COLO668 (cell line): Measurements from ENCODE around the gene SNRNP200.
"Not testable (repeated sequence)": the region's sequence is repeated elsewhere in the genome, so short reads cannot be mapped to it uniquely, and the experiment has no call there.

Experiments
- DNase-seq: peaks from one replicate; lab custom pipeline; 2025; ENCODE audit not compliant: unreplicated experiment; lab: John Stamatoyannopoulos, UW

SNRNP200 gene

DNA sequence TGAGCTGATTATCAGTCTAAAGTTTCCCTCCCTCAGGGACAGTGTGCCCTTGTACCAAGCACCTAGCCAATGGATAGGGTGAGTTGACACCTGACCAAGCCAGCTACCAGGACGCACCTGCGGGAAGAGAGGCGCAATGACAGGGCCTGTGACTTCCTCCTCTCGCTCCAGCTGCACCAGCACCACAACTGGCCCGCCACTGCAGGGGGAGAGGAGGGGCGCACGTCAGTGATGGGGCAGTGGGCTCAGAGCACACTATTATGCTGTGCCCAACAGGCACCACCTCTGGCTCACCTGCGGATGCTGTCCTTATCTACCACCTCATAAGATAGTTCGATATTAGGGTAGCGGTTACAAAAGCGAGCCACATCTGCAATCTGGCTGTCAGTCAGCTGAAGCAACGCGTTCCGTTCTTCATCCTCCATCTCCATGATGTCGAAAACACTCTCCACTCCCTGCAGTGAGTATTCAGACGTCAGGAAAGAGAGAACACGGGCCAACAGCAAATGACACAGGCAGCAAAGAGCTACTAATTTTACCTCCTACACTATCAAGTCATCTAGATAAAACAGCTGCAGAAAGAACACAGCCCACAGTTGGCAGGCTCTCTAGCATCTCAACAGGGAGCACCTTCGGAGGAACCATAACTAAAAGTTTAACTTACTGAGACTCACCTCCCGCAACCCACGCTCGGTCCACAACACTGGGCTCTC is 28.4 kb downstream of the SNRNP200 start:
- no peak for DNase-seq

DNA sequence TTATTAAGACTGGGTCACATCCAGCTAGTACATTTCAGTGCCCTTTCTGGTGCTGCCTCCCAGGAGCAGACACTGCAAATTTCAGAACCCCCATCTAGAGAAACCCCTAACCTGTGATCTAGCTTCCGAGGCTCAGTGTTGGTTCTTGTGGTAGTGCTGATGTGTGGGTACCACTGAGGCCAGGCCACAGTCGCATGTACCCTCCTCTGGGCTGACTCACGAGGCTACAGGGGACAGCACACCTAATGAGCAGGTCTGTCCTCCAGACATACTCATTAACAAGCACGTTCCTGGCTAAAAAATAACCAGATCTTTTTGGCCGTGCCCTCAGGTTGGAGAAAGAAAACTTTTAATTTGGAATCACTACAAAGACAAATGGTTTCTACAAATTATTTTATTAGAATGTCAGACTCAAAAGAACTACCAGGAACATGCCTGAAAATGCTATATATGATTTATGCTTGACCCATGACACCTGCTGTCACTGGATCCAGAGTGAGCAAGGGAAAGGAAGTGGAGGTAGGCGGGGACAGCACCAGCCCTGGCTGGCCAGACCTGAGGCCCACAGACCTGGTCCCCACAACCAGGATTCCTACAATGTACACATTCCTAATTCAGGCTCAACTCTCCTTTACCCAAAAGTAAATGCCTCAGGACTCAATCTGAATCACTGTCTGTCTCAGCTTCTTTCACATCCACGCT is 30.8 kb downstream of the SNRNP200 start:
- no peak for DNase-seq

DNA sequence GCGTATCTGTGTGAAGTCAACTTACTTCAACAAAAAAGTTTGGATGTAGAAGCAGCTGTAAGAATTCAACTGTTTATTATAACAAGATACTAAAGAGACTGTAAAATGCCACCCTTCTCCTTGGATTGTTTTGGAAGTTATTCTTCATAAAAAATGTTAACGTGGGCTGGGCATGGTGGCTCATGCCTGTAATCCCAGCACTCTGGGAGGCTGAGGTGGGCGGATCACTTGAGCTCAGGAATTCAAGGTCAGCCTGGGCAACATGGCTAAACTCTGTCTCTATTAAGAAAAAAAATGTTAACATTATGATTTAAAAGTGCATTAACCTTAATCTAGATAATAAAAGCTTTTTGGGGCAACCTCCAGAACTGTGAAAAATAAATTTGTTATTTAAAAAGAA is 31.6 kb downstream of the SNRNP200 start:
- DNase-seq, result no peak

DNA sequence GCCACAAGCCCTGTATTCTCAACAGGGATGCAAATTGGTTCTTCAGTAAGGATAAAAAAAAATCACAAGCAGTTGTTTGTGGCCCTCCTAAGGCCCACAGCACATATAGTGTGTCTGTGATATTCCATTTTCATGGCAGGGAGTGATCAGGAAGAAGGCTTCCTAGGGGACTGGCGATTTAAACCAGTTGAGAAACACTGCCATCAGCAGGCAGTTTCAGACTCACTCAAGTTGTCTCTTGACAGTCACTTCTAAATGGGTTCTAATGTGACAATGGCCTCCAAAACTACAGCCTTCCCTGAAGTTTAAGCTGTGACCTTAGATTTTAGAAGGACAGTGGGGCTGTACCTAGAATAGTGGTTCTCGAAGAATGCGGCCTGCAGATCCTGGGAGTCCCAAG is 33.4 kb downstream of the SNRNP200 start:
- no peak for DNase-seq

GRCh38 chr2:96267159-96267971 is 38.0 kb downstream of the SNRNP200 start:
- peak; percentile 46 for DNase-seq

GRCh38 chr2:96265840-96266679 is 39.3 kb downstream of the SNRNP200 start, which contains the start of the genes CIAO1 and TMEM127:
Gene CIAO1 (plus strand): TSS chr2:96266225. CDS start chr2:96266351, 126 bp downstream.
Gene TMEM127 (minus strand): TSS chr2:96265997. CDS start chr2:96265381, 616 bp downstream.
- DNase-seq, result peak; percentile 98

DNA sequence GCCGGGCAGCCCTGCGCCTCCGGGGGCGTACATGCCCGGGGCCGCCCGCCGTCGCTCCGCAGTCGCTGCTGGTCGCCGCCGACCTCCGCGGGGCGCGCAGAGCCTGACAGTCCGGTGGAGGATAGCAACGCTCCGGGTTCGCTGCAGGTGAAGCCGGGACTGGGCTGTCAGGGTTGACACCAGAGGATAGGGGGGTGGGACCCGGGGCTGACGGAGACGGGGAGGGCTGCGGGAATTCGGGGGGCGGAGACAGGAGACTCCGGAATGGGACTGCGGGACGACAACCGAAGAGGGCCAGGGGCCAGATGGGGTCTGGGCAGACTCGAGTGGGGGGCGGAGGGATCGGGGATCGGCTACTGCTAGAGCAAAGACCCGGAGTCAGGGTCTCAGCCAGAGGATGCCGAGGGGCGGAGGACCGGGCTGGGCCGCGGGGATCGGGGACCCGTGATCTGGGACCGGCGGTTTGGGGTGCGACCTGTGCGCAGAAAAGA is 40.0 kb downstream of the SNRNP200 start:
- peak; percentile 47 for DNase-seq

DNA sequence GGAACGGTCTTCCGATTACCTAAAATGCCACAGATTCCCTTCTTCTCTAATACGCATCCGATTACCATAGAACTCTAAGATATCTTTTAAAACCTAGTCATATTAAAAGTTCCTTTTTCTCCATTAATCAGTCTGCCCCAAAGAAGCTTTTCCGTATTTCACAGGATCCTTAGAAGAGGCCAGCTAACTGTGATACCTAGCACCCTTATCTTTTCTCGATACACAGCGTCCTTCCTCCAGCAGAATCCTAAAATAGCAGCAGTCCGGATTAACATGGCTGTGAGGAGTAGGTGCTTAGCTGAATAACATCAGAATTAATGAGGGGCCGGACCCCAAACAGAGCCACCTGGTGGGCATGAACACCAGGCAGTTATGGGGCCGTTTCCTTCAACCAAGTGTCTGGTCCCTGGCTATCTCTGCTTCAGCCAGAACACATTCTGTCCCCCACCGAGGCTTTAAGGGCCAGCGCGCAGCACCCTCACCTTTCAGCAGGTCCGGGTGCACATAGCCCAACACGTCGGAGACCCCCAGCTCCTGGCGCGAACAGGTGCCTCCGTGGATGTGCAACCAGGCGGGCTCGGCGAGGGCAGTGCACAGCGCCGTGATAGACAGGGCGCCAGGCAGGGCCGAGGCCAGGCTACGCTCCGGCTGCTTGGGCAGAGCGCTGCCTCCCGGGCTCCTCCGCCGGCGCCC is 40.5 kb downstream of the SNRNP200 start:
- DNase-seq, result peak; percentile 47

DNA sequence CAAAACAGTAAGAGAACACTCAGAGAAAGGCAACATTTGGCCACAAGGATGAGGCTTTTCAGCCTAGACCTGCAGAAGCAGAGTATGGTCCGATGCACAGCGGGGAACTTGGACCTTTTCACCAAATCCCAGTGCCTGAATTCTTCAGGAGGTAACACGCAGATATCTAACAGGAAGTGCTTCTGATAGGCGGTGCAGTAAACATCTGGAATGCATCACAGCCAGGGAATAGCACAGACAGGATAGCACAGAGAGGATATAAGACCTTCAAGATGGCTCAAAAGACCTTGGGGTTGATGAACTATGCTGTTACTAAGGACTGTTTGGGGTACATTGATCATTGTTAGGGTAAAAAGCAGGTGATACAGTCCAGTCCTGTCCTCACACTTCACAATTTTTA is 41.3 kb downstream of the SNRNP200 start:
- no peak for DNase-seq

DNA sequence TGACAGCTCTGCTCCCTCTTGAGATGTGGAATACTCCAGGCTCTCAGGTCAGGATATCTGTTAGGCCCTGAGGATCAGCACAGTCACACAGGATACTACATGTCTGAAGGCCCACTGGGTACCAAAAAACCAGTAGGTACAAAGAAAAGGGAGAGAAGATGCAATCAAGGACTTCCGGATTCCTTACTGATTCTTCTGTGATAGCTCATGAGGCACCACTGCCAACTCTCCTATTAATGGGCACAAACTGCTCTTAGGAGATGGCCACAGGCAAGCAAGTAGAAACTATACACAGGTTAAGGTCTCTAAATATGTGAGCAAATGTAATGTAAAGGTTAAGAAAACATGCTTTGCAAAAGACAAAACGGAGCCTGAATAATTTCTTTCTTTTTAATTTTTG is 43.0 kb downstream of the SNRNP200 start:
- no peak for DNase-seq

GRCh38 chr2:96261328-96262003 is 43.9 kb downstream of the SNRNP200 start:
- no peak for DNase-seq

- DNase-seq, result peak; percentile 83
Observed at GRCh38 chr2:96260387-96261260, 44.7 kb downstream of the SNRNP200 start.

- peak; percentile 62 for DNase-seq
Observed at GRCh38 chr2:96259497-96259921, 45.8 kb downstream of the SNRNP200 start.

- no peak for DNase-seq
Observed at GRCh38 chr2:96258166-96259022, 47.0 kb downstream of the SNRNP200 start.

GRCh38 chr2:96257744-96258143 is 47.6 kb downstream of the SNRNP200 start:
- not testable (repeated sequence) for DNase-seq

GRCh38 chr2:96256611-96257113 is 48.7 kb downstream of the SNRNP200 start:
- no peak for DNase-seq

- DNase-seq, result no peak
Observed at GRCh38 chr2:96254571-96254970, 50.8 kb downstream of the SNRNP200 start.
